MM.1S (cell line): Measurements from ENCODE around the gene ACTR5.

Experiments
- CTCF ChIP-seq: fragments of 300-600 bp; sonication (generic); IDR thresholded peaks from 2 replicates; pipeline ENCODE4 v1.5.1; 2016; ENCODE audit warnings: antibody characterized with exemption, low read length, mixed read lengths
- EZH2 ChIP-seq: fragments of 300-600 bp; sonication (generic); optimal IDR thresholded peaks from 2 replicates; pipeline ENCODE3; 2017; ENCODE audit warnings: low read depth, mild to moderate bottlenecking, antibody characterized with exemption, low read length, mixed read lengths

- TF ChIP-seq CTCF (no peak), EZH2 (no peak)
Measured at GRCh38 chr20:38818113-38819065, 70.1 kb downstream of the ACTR5 start.
